GM21619 (cell line): Measurements from ENCODE around the gene SHE.

Source experiments
- ATAC-seq: cut with Tn5 transposase; IDR thresholded peaks from one replicate; pipeline ENCODE4 v1.9.1; 2021; ENCODE audit not compliant: unreplicated experiment

SHE gene

GRCh38 chr1:154453161-154453560, 49.1 kb downstream of the SHE start:
- ATAC-seq, result no peak

GRCh38 chr1:154448331-154448811, 53.8 kb downstream of the SHE start:
- ATAC-seq, result no peak

- ATAC-seq, result no peak
Observed at GRCh38 chr1:154446789-154447188, 55.4 kb downstream of the SHE start.

GRCh38 chr1:154446292-154446691, 55.9 kb downstream of the SHE start:
- no peak for ATAC-seq

- ATAC-seq, result peak; percentile 64
Observed at GRCh38 chr1:154445040-154445472, 57.2 kb downstream of the SHE start.

GRCh38 chr1:154443274-154444013, 58.8 kb downstream of the SHE start:
- ATAC-seq, result no peak

GRCh38 chr1:154442006-154442740, 60.0 kb downstream of the SHE start:
- ATAC-seq, result no peak

- no peak for ATAC-seq
Observed at GRCh38 chr1:154441241-154441888, 60.8 kb downstream of the SHE start.

- ATAC-seq, result no peak
Observed at GRCh38 chr1:154440036-154440804, 62.0 kb downstream of the SHE start.

GRCh38 chr1:154436433-154436832, 65.8 kb downstream of the SHE start:
- no peak for ATAC-seq

- ATAC-seq, result no peak
Observed at GRCh38 chr1:154435599-154436200, 66.5 kb downstream of the SHE start.

- no peak for ATAC-seq
Observed at GRCh38 chr1:154434346-154435085, 67.7 kb downstream of the SHE start.

GRCh38 chr1:154433161-154433764, 68.9 kb downstream of the SHE start:
- no peak for ATAC-seq

- ATAC-seq, result no peak
Observed at GRCh38 chr1:154431586-154432373, 70.4 kb downstream of the SHE start.

- no peak for ATAC-seq
Observed at GRCh38 chr1:154430903-154431302, 71.3 kb downstream of the SHE start.

GRCh38 chr1:154429841-154430611, 72.2 kb downstream of the SHE start:
- no peak for ATAC-seq
